Smooth muscle cell (in vitro differentiated cells): ENCODE results near the gene SET. TPM values are rescaled to one million over a fixed set of nuclear protein-coding genes. Genes with fewer than 3 reads are reported as not detected.
"Not testable (repeated sequence)": the region's sequence is repeated elsewhere in the genome, so short reads cannot be mapped to it uniquely, and the experiment has no call there.

ENCODE experiments used
- DNase-seq: peaks from one replicate; lab custom pipeline; 2025; ENCODE audit not compliant: unreplicated experiment; lab: John Stamatoyannopoulos, UW
- H2AFZ ChIP-seq: fragments of 200-600 bp; sonication (generic); 2 replicates; pipeline ENCODE4 v1.6.0; 2016; ENCODE audit warnings: antibody characterized with exemption, low read depth, mild to moderate bottlenecking
- H3F3A ChIP-seq: fragments of 200-600 bp; sonication (generic); 2 replicates; pipeline ENCODE4 v1.6.0; 2017; ENCODE audit warnings: antibody characterized with exemption, low read depth
- H3K27ac ChIP-seq: fragments of 200-600 bp; sonication (generic); 2 replicates; pipeline ENCODE4 v1.5.1; 2016; ENCODE audit warnings: low read depth, mild to moderate bottlenecking
- H3K27me3 ChIP-seq: fragments of 200-600 bp; sonication (generic); 2 replicates; pipeline ENCODE4 v1.6.1; 2016; ENCODE audit warnings: low read depth, mild to moderate bottlenecking
- H3K36me3 ChIP-seq: fragments of 200-600 bp; sonication (generic); 2 replicates; pipeline ENCODE4 v1.5.1; 2016; ENCODE audit warnings: low read depth
- H3K4me1 ChIP-seq: fragments of 200-600 bp; sonication (generic); 2 replicates; pipeline ENCODE4 v1.5.1; 2016; ENCODE audit warnings: low read depth
- H3K4me2 ChIP-seq: fragments of 200-600 bp; sonication (generic); 2 replicates; pipeline ENCODE4 v1.6.0; 2016; ENCODE audit warnings: mild to moderate bottlenecking
- H3K4me3 ChIP-seq: fragments of 200-600 bp; sonication (generic); 2 replicates; pipeline ENCODE4 v1.5.1; 2016; ENCODE audit warnings: mild to moderate bottlenecking
- H3K79me2 ChIP-seq: fragments of 200-600 bp; sonication (generic); 2 replicates; pipeline ENCODE4 v1.6.0; 2016; ENCODE audit warnings: low read depth, mild to moderate bottlenecking
- H3K9ac ChIP-seq: fragments of 200-600 bp; sonication (generic); 2 replicates; pipeline ENCODE4 v1.6.0; 2016; ENCODE audit warnings: low read depth
- H3K9me3 ChIP-seq: fragments of 200-600 bp; sonication (generic); replicated peaks from 2 replicates; pipeline ENCODE4 v1.5.1; 2016; ENCODE audit warnings: low read depth
- H4K20me1 ChIP-seq: fragments of 200-600 bp; sonication (generic); 2 replicates; pipeline ENCODE4 v1.6.0; 2016; ENCODE audit warnings: low read depth
- CTCF ChIP-seq: fragments of 200-600 bp; sonication (generic); IDR thresholded peaks from 2 replicates; pipeline ENCODE4 v1.5.1; 2017; ENCODE audit warnings: borderline replicate concordance, mild to moderate bottlenecking, antibody characterized with exemption; ENCODE audit not compliant: insufficient read depth, poor library complexity, severe bottlenecking
- WGBS: methylation state at CpG from one replicate; pipeline ENCODE4 v1.1.7; 2016; ENCODE audit warnings: low lambda C conversion rate; 5-methylcytosine and 5-hydroxymethylcytosine counted together
- polyA plus RNA-seq: library from polyadenylated mRNA; unstranded; fragments of >200 nt; fragmentation: Nextera tagmentation; extraction: Ambion mirVana; gene quantifications from 2 replicates; pipeline ENCODE4 v1.2.1, GENCODE V29; 2016
- total RNA-seq: library from RNA; depleted of rRNA; stranded (reverse); fragments of >200 nt; gene quantifications from 2 replicates; pipeline ENCODE4 v1.2.3, GENCODE V29; 2014

The SET gene
- total and polyA plus RNA-seq, 2 experiments from 2014 or later: 162 to 262 TPM

GRCh38 chr9:128643519-128644300, 45.3 kb upstream of the SET start:
- Histone ChIP-seq H3K9me3 (no peaks in the 10 kb centered on the region), H3K27ac (no peak overlapping the region), H3K4me3 (no peak overlapping the region), H3K4me2 (peak overlapping the region; percentile 44), H3K36me3 (no peaks in the 10 kb centered on the region), H3K27me3 (no peaks in the 10 kb centered on the region), H3K4me1 (no peaks in the 10 kb centered on the region), H3K9ac (no peak overlapping the region), H3F3A (no peaks in the 10 kb centered on the region), H4K20me1 (no peaks in the 10 kb centered on the region), H2AFZ (no peak overlapping the region), H3K79me2 (no peaks in the 10 kb centered on the region)
- TF ChIP-seq CTCF: no peak
- WGBS: 56% methylated on average over 12 of the region's 12 CpGs
- no peak for DNase-seq

DNA sequence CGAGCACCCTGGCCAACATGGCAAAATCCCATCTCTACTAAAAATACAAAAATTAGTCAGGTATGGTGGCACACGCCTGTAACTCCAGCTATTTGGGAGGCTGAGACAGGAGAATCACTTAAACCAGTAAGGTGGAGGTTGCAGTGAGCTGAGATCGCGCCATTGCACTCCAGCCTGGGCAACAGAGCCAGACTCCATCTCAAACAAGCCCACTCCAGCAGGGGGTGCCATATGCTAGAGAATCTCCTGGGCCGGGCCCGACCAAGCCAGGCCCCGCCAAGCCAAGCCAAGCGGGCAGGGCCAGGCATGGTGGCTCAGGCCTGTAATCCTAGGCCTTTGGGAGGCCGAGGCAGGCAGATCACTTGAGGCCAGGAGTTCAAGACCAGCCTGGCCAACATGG, 40.8 kb upstream of the SET start:
- not testable (repeated sequence) for H3K36me3 ChIP-seq, H2AFZ ChIP-seq, H3F3A ChIP-seq, H3K4me1 ChIP-seq, DNase-seq, H4K20me1 ChIP-seq, H3K27me3 ChIP-seq, H3K9ac ChIP-seq, H3K27ac ChIP-seq, H3K4me2 ChIP-seq, H3K79me2 ChIP-seq, H3K9me3 ChIP-seq, H3K4me3 ChIP-seq
- WGBS: 86% methylated on average over 9 of the region's 9 CpGs
- peak; percentile 36 for TF ChIP-seq CTCF

GRCh38 chr9:128651798-128652197, 37.2 kb upstream of the SET start:
- 97% methylated on average over 5 of the region's 5 CpGs for WGBS
- TF ChIP-seq CTCF: no peak
- peaks cover 7% of the 10 kb centered on the region for H3K79me2 ChIP-seq

DNA sequence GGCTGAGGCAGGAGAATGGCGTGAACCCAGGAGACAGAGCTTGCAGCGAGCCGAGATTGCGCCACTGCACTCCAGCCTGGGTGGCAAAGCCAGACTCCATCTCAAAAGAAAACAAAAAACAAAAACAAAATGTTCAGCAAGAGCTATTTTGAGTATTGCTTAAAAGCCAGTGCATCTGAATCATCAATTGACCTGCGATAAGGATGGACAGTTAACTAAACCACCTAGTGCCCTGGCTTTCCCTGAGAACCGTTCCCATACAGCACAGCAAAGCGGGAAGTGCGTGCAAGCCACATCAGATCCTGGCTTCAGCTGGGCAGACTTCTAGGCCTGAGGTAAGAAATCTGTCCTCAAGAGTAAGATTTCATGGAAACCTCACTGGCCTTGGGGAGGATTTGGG, 35.1 kb upstream of the SET start:
- Histone ChIP-seq H3K27ac (no peak overlapping the region), H3K4me2 (no peak overlapping the region), H3K9ac (no peak overlapping the region), H3K36me3 (no peaks in the 10 kb centered on the region), H3K79me2 (peaks cover 7% of the 10 kb centered on the region), H2AFZ (no peak overlapping the region), H3K4me3 (no peak overlapping the region), H3F3A (peaks cover 5% of the 10 kb centered on the region), H3K9me3 (no peaks in the 10 kb centered on the region), H3K4me1 (no peaks in the 10 kb centered on the region), H3K27me3 (no peaks in the 10 kb centered on the region), H4K20me1 (no peaks in the 10 kb centered on the region)
- DNase-seq: no peak
- no peak for TF ChIP-seq CTCF
- WGBS: 98% methylated on average over 8 of the region's 8 CpGs

More at GRCh38 chr9:128651798-128652197, 37.2 kb upstream of the SET start:
- Histone ChIP-seq H3K36me3 (no peaks in the 10 kb centered on the region), H3K27me3 (no peaks in the 10 kb centered on the region), H2AFZ (no peak overlapping the region), H4K20me1 (no peaks in the 10 kb centered on the region), H3K27ac (no peak overlapping the region), H3K4me1 (no peaks in the 10 kb centered on the region), H3K9me3 (no peaks in the 10 kb centered on the region), H3F3A (no peaks in the 10 kb centered on the region), H3K9ac (no peak overlapping the region), H3K4me2 (no peak overlapping the region), H3K4me3 (no peak overlapping the region)
- no peak for DNase-seq
